OCI-LY7 (cell line): Measurements from ENCODE around the gene IRF2BP2.

ENCODE experiments used
- EZH2phosphoT487 ChIP-seq: fragments of 200-600 bp; sonication (generic); IDR thresholded peaks from 2 replicates; pipeline ENCODE4 v1.6.1; 2018; ENCODE audit warnings: low read depth, borderline replicate concordance, mild to moderate bottlenecking, mixed run types, antibody characterized with exemption, low read length, moderate library complexity, mixed read lengths
- TF ChIP-seq, protein P1 (sequence below): fragments of 200-600 bp; sonication (generic); conservative IDR thresholded peaks from 2 replicates; pipeline ENCODE4 v1.5.1; 2014; ENCODE audit warnings: mild to moderate bottlenecking, antibody characterized with exemption, low read length, moderate library complexity, mixed read lengths

DNA sequence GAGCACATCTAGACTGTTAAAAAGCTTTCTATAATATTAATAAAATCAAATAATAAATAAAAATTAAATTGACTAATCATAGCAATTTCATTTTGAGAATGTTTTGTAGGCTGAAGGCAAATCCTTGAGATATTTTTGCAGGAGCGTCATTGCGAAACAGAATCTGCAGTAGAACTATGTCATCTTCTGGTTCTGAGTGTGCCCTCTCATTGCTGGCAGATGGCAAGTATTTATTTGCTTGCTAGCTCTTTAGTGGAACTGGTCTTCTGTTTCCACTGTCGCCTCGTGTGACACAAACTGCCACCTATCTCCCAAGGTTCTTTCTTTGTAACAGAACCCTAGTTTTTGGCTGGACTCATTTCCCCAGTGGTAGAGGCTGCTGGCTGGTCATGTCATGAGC lies 19.0 kb upstream of the IRF2BP2 start:
- TF ChIP-seq, protein P1, sequence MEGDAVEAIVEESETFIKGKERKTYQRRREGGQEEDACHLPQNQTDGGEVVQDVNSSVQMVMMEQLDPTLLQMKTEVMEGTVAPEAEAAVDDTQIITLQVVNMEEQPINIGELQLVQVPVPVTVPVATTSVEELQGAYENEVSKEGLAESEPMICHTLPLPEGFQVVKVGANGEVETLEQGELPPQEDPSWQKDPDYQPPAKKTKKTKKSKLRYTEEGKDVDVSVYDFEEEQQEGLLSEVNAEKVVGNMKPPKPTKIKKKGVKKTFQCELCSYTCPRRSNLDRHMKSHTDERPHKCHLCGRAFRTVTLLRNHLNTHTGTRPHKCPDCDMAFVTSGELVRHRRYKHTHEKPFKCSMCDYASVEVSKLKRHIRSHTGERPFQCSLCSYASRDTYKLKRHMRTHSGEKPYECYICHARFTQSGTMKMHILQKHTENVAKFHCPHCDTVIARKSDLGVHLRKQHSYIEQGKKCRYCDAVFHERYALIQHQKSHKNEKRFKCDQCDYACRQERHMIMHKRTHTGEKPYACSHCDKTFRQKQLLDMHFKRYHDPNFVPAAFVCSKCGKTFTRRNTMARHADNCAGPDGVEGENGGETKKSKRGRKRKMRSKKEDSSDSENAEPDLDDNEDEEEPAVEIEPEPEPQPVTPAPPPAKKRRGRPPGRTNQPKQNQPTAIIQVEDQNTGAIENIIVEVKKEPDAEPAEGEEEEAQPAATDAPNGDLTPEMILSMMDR, result no peak
- TF ChIP-seq EZH2phosphoT487, result no peak
